Activated naive CD8-positive, alpha-beta T cell treated with anti-CD3 and anti-CD28 coated beads, Interleukin-2, amount 10 ng/mL, durations not matched to agents 7 days and 5 days (primary cell): ENCODE results near the gene WBP11. TPM values are rescaled to one million over a fixed set of nuclear protein-coding genes. Genes with fewer than 3 reads are reported as not detected.

Experiments used
- ATAC-seq: fragments of 150-1000 bp; cut with Tn5 transposase; one replicate; pipeline ENCODE4 v1.10.0; 2021; ENCODE audit warnings: low read depth, moderate library complexity
- POLR2A ChIA-PET: fragments of 350-600 bp; sonication (Branson Sonifier 250); formaldehyde crosslinking; loops from one replicate; lab custom pipeline; 2021; ENCODE audit warnings: antibody characterized with exemption; lab: Charles Lee
- DNase-seq: peaks from one replicate; pipeline ENCODE4 v3.0.0; 2021
- H3K27ac Mint-ChIP-seq: one replicate; pipeline ENCODE4 v1.8.0; 2022; ENCODE audit warnings: mild to moderate bottlenecking, mixed read lengths
- H3K27me3 Mint-ChIP-seq: one replicate; pipeline ENCODE4 v1.8.0; 2022; ENCODE audit warnings: mild to moderate bottlenecking, moderate library complexity, mixed read lengths
- H3K36me3 Mint-ChIP-seq: one replicate; pipeline ENCODE4 v1.8.0; 2021; ENCODE audit warnings: mild to moderate bottlenecking, mixed read lengths
- H3K4me1 Mint-ChIP-seq: one replicate; pipeline ENCODE4 v1.8.0; 2021; ENCODE audit warnings: mixed read lengths
- H3K4me3 Mint-ChIP-seq: one replicate; pipeline ENCODE4 v1.8.0; 2022; ENCODE audit warnings: mild to moderate bottlenecking, moderate library complexity, mixed read lengths
- H3K9me3 Mint-ChIP-seq: one replicate; pipeline ENCODE4 v1.8.0; 2021; ENCODE audit warnings: mixed read lengths
- total RNA-seq, 2 experiments: library from RNA; stranded (reverse); gene quantifications; one replicate each; pipeline ENCODE4 v1.2.3, GENCODE V29; 2021

The WBP11 gene
- total RNA-seq: 10 to 100 TPM; 90.9 to 98.0 TPM

GRCh38 chr12:14803011-14803829 is at the start of gene WBP11, which contains the start of gene C12orf60:
WBP11 (minus strand) TSS chr12:14803478; CDS start chr12:14801383, 2,095 bp downstream.
C12orf60 (plus strand) TSS chr12:14803670; CDS start chr12:14822936, 19,266 bp downstream.
- peak; percentile 99 for ATAC-seq
- H3K36me3 Mint-ChIP-seq: peaks cover 9% of the 10 kb centered on the region
- no peak within 1 kb of the TSS for H3K27ac Mint-ChIP-seq
- H3K9me3 Mint-ChIP-seq: no peaks in the 10 kb centered on the region
- DNase-seq: peak; percentile 80
- POLR2A ChIA-PET: interaction anchor here (0.6 to 4.2 kb wide), 10 partner anchors 10 to 193 kb away, joined by 3 to 75 read pairs (median 4); a partner anchor contains a TSS
- no peak within 1 kb of the TSS for H3K4me3 Mint-ChIP-seq
- H3K27me3 Mint-ChIP-seq: no peaks in the 10 kb centered on the region
- H3K4me1 Mint-ChIP-seq: peaks cover 29% of the 10 kb centered on the region

- H3K9me3 Mint-ChIP-seq: peaks cover 7% of the 10 kb centered on the region
- no peak overlapping the region for H3K27ac Mint-ChIP-seq
- ATAC-seq (no peak), DNase-seq (no peak)
- peaks cover 2% of the 10 kb centered on the region for H3K36me3 Mint-ChIP-seq
- no peaks in the 10 kb centered on the region for H3K27me3 Mint-ChIP-seq
- H3K4me1 Mint-ChIP-seq: no peaks in the 10 kb centered on the region
- no peak overlapping the region for H3K4me3 Mint-ChIP-seq
- POLR2A ChIA-PET: no interaction called here
Observed at GRCh38 chr12:14852880-14853279, 49.6 kb upstream of the WBP11 start.

GRCh38 chr12:14850929-14851663 is 47.8 kb upstream of the WBP11 start:
- POLR2A ChIA-PET: interaction anchor here (0.7 kb wide), 1 partner anchor 128 kb away, joined by 3 read pairs; no protein-coding TSS in a partner anchor
- ATAC-seq (no peak), DNase-seq (no peak)
- Mint-ChIP-seq H3K36me3 (no peaks in the 10 kb centered on the region), H3K27ac (no peak overlapping the region), H3K4me3 (no peak overlapping the region), H3K27me3 (no peaks in the 10 kb centered on the region), H3K4me1 (peaks cover 2% of the 10 kb centered on the region), H3K9me3 (no peaks in the 10 kb centered on the region)

GRCh38 chr12:14849661-14850060 is 46.4 kb upstream of the WBP11 start:
- Mint-ChIP-seq H3K4me3 (no peak overlapping the region), H3K4me1 (peaks cover 6% of the 10 kb centered on the region), H3K27ac (no peak overlapping the region), H3K36me3 (no peaks in the 10 kb centered on the region), H3K27me3 (no peaks in the 10 kb centered on the region), H3K9me3 (no peaks in the 10 kb centered on the region)
- POLR2A ChIA-PET: no interaction called here
- DNase-seq (no peak), ATAC-seq (no peak)

GRCh38 chr12:14846876-14847580 is 43.8 kb upstream of the WBP11 start:
- H3K27ac Mint-ChIP-seq: no peak overlapping the region
- POLR2A ChIA-PET: interaction anchor here (1.2 kb wide), 1 partner anchor 149 kb away, joined by 4 read pairs; no protein-coding TSS in a partner anchor
- H3K36me3 Mint-ChIP-seq: no peaks in the 10 kb centered on the region
- H3K4me3 Mint-ChIP-seq: no peak overlapping the region
- DNase-seq (no peak), ATAC-seq (no peak)
- H3K9me3 Mint-ChIP-seq: no peaks in the 10 kb centered on the region
- no peaks in the 10 kb centered on the region for H3K27me3 Mint-ChIP-seq
- H3K4me1 Mint-ChIP-seq: peaks cover 6% of the 10 kb centered on the region

- Mint-ChIP-seq H3K27ac (no peak overlapping the region), H3K4me1 (peaks cover 6% of the 10 kb centered on the region), H3K36me3 (no peaks in the 10 kb centered on the region), H3K4me3 (no peak overlapping the region), H3K9me3 (no peaks in the 10 kb centered on the region), H3K27me3 (no peaks in the 10 kb centered on the region)
- no peak for ATAC-seq
- no peak for DNase-seq
- POLR2A ChIA-PET: no interaction called here
Observed at GRCh38 chr12:14846042-14846587, 42.8 kb upstream of the WBP11 start.

GRCh38 chr12:14845350-14845750 is 42.1 kb upstream of the WBP11 start:
- peaks cover 6% of the 10 kb centered on the region for H3K4me1 Mint-ChIP-seq
- peak overlapping the region; percentile 55 for H3K27ac Mint-ChIP-seq
- no peak overlapping the region for H3K4me3 Mint-ChIP-seq
- ATAC-seq (no peak), DNase-seq (no peak)
- peaks cover 2% of the 10 kb centered on the region for H3K27me3 Mint-ChIP-seq
- no peaks in the 10 kb centered on the region for H3K9me3 Mint-ChIP-seq
- H3K36me3 Mint-ChIP-seq: no peaks in the 10 kb centered on the region
- POLR2A ChIA-PET: no interaction called here

GRCh38 chr12:14844401-14844800 is 41.1 kb upstream of the WBP11 start:
- DNase-seq: no peak
- peaks cover 2% of the 10 kb centered on the region for H3K27me3 Mint-ChIP-seq
- H3K36me3 Mint-ChIP-seq: no peaks in the 10 kb centered on the region
- peaks cover 6% of the 10 kb centered on the region for H3K4me1 Mint-ChIP-seq
- no peak overlapping the region for H3K4me3 Mint-ChIP-seq
- H3K27ac Mint-ChIP-seq: no peak overlapping the region
- no peaks in the 10 kb centered on the region for H3K9me3 Mint-ChIP-seq
- no peak for ATAC-seq
- POLR2A ChIA-PET: no interaction called here

GRCh38 chr12:14843425-14843887 is 40.2 kb upstream of the WBP11 start, which contains the start of gene ART4:
ART4 (minus strand) TSS chr12:14843526; CDS start chr12:14843113, 413 bp downstream.
- no peak within 1 kb of the TSS for H3K4me3 Mint-ChIP-seq
- DNase-seq: no peak
- peaks cover 6% of the 10 kb centered on the region for H3K4me1 Mint-ChIP-seq
- peaks cover 5% of the 10 kb centered on the region for H3K27me3 Mint-ChIP-seq
- ATAC-seq: no peak
- H3K36me3 Mint-ChIP-seq: peaks cover 2% of the 10 kb centered on the region
- POLR2A ChIA-PET: no interaction called here
- H3K27ac Mint-ChIP-seq: no peak within 1 kb of the TSS
- no peaks in the 10 kb centered on the region for H3K9me3 Mint-ChIP-seq

- Mint-ChIP-seq H3K4me3 (no peak overlapping the region), H3K9me3 (no peaks in the 10 kb centered on the region), H3K36me3 (peaks cover 2% of the 10 kb centered on the region), H3K4me1 (peaks cover 6% of the 10 kb centered on the region), H3K27me3 (peaks cover 5% of the 10 kb centered on the region), H3K27ac (no peak overlapping the region)
- no peak for DNase-seq
- POLR2A ChIA-PET: no interaction called here
- no peak for ATAC-seq
Observed at GRCh38 chr12:14842315-14842714, 39.0 kb upstream of the WBP11 start.

GRCh38 chr12:14841761-14842160 is 38.5 kb upstream of the WBP11 start:
- DNase-seq: no peak
- peaks cover 2% of the 10 kb centered on the region for H3K36me3 Mint-ChIP-seq
- no peak for ATAC-seq
- H3K4me3 Mint-ChIP-seq: no peak overlapping the region
- H3K27ac Mint-ChIP-seq: no peak overlapping the region
- H3K9me3 Mint-ChIP-seq: no peaks in the 10 kb centered on the region
- POLR2A ChIA-PET: no interaction called here
- peaks cover 6% of the 10 kb centered on the region for H3K4me1 Mint-ChIP-seq
- H3K27me3 Mint-ChIP-seq: peaks cover 5% of the 10 kb centered on the region

- no peak overlapping the region for H3K27ac Mint-ChIP-seq
- POLR2A ChIA-PET: no interaction called here
- H3K27me3 Mint-ChIP-seq: peaks cover 7% of the 10 kb centered on the region
- peaks cover 4% of the 10 kb centered on the region for H3K4me1 Mint-ChIP-seq
- DNase-seq (no peak), ATAC-seq (no peak)
- no peak overlapping the region for H3K4me3 Mint-ChIP-seq
- peaks cover 2% of the 10 kb centered on the region for H3K36me3 Mint-ChIP-seq
- no peaks in the 10 kb centered on the region for H3K9me3 Mint-ChIP-seq
Observed at GRCh38 chr12:14840616-14841015, 37.3 kb upstream of the WBP11 start.

GRCh38 chr12:14839262-14839661 is 36.0 kb upstream of the WBP11 start:
- H3K4me1 Mint-ChIP-seq: no peaks in the 10 kb centered on the region
- DNase-seq (no peak), ATAC-seq (no peak)
- no peak overlapping the region for H3K27ac Mint-ChIP-seq
- H3K27me3 Mint-ChIP-seq: peaks cover 10% of the 10 kb centered on the region
- no peak overlapping the region for H3K4me3 Mint-ChIP-seq
- no peaks in the 10 kb centered on the region for H3K9me3 Mint-ChIP-seq
- H3K36me3 Mint-ChIP-seq: peaks cover 2% of the 10 kb centered on the region
- POLR2A ChIA-PET: no interaction called here
